Activated CD4-positive, alpha-beta T cell treated with anti-CD3 and anti-CD28 coated beads, Interleukin-2, amount 10 ng/mL, durations not matched to agents 7 days and 5 days (primary cell): ENCODE data around the gene ADAMTS2. TPM values are rescaled to one million over a fixed set of nuclear protein-coding genes. Genes with fewer than 3 reads are reported as not detected.

Source experiments
- CTCF ChIA-PET: fragments of 350-600 bp; sonication (Branson Sonifier 250); formaldehyde crosslinking; loops from one replicate; lab custom pipeline; 2021; ENCODE audit warnings: antibody characterized with exemption; lab: Charles Lee
- POLR2A ChIA-PET: fragments of 350-600 bp; sonication (Branson Sonifier 250); formaldehyde crosslinking; loops from one replicate; lab custom pipeline; 2021; ENCODE audit warnings: antibody characterized with exemption; lab: Charles Lee
- DNase-seq: peaks from one replicate; pipeline ENCODE4 v3.0.0-alpha.2; 2020
- H3K27ac Mint-ChIP-seq: one replicate; pipeline ENCODE4 v1.8.0; 2021; ENCODE audit warnings: mild to moderate bottlenecking, moderate library complexity, mixed read lengths
- H3K27me3 Mint-ChIP-seq: one replicate; pipeline ENCODE4 v1.8.0; 2021; ENCODE audit warnings: mixed read lengths
- H3K36me3 Mint-ChIP-seq: one replicate; pipeline ENCODE4 v1.8.0; 2021; ENCODE audit warnings: low read depth, mixed read lengths
- H3K4me1 Mint-ChIP-seq: one replicate; pipeline ENCODE4 v1.8.0; 2021; ENCODE audit warnings: mixed read lengths
- H3K4me3 Mint-ChIP-seq: one replicate; pipeline ENCODE4 v1.8.0; 2021; ENCODE audit warnings: mild to moderate bottlenecking, moderate library complexity, mixed read lengths
- H3K9me3 Mint-ChIP-seq: one replicate; pipeline ENCODE4 v1.8.0; 2021; ENCODE audit warnings: mixed read lengths
- total RNA-seq, 2 experiments: library from RNA; stranded (reverse); gene quantifications; one replicate each; pipeline ENCODE4 v1.2.3, GENCODE V29; 2021

Gene ADAMTS2
- total RNA-seq, 2 experiments from 2014 or later, result not detected

- DNase-seq, result no peak
- Mint-ChIP-seq H3K27me3 (no peaks in the 10 kb centered on the region), H3K4me1 (no peaks in the 10 kb centered on the region), H3K9me3 (no peaks in the 10 kb centered on the region), H3K27ac (no peak overlapping the region), H3K36me3 (no peaks in the 10 kb centered on the region), H3K4me3 (no peak overlapping the region)
- ChIA-PET CTCF (no interaction called here), POLR2A (no interaction called here)
Measured at GRCh38 chr5:179274321-179275315, 70.6 kb downstream of the ADAMTS2 start.

DNA sequence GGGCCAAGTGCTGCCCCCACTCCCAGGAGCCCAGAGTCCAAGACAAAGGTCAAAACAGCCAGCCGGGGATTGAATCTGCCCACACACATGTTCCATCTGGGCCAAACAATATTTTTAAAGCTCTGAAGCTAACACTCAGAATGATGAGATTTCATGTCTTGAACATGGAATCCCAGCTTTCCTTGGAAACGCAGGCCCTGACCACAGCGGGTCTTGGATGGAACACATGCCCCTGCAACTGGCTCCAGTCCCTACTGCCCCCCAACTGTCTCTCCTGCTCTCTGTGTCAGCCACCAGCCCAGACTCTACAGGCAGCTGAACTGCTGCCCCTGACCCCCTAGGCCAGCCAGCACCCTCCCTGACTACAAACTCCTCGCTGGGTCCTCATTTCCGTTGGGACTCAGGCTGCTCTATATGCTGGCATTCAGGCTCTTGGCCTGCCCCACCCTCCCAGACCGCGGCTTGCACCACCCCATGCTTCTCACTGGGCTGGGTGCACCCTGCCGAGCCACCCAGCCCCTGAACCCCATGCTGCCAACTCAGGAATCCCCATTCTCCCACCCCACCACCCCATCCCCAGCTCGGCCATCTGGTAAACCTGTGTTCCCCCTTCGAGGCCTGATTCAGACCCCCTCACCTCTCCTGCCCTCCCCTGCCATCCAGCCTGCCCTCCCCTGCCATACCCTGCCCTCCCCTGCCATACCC, 71.7 kb downstream of the ADAMTS2 start:
- no peak overlapping the region for H3K4me3 Mint-ChIP-seq
- H3K27ac Mint-ChIP-seq, result peak overlapping the region; percentile 9
- H3K9me3 Mint-ChIP-seq, result no peaks in the 10 kb centered on the region
- DNase-seq, result no peak
- H3K36me3 Mint-ChIP-seq, result no peaks in the 10 kb centered on the region
- ChIA-PET POLR2A (no interaction called here), CTCF (no interaction called here)
- no peaks in the 10 kb centered on the region for H3K4me1 Mint-ChIP-seq
- H3K27me3 Mint-ChIP-seq, result no peaks in the 10 kb centered on the region

GRCh38 chr5:179273073-179273435, 72.2 kb downstream of the ADAMTS2 start:
- H3K27me3 Mint-ChIP-seq, result no peaks in the 10 kb centered on the region
- ChIA-PET CTCF (no interaction called here), POLR2A (no interaction called here)
- H3K4me3 Mint-ChIP-seq, result no peak overlapping the region
- H3K4me1 Mint-ChIP-seq, result no peaks in the 10 kb centered on the region
- H3K9me3 Mint-ChIP-seq, result no peaks in the 10 kb centered on the region
- H3K27ac Mint-ChIP-seq, result no peak overlapping the region
- no peaks in the 10 kb centered on the region for H3K36me3 Mint-ChIP-seq
- DNase-seq, result no peak

- no peak overlapping the region for H3K27ac Mint-ChIP-seq
- no peaks in the 10 kb centered on the region for H3K4me1 Mint-ChIP-seq
- H3K9me3 Mint-ChIP-seq, result no peaks in the 10 kb centered on the region
- DNase-seq, result no peak
- CTCF ChIA-PET, result no interaction called here
- no peak overlapping the region for H3K4me3 Mint-ChIP-seq
- H3K36me3 Mint-ChIP-seq, result no peaks in the 10 kb centered on the region
- POLR2A ChIA-PET, result no interaction called here
- no peaks in the 10 kb centered on the region for H3K27me3 Mint-ChIP-seq
Measured at GRCh38 chr5:179272326-179273072, 72.8 kb downstream of the ADAMTS2 start.

- H3K4me1 Mint-ChIP-seq, result no peaks in the 10 kb centered on the region
- ChIA-PET CTCF (no interaction called here), POLR2A (no interaction called here)
- H3K9me3 Mint-ChIP-seq, result no peaks in the 10 kb centered on the region
- H3K36me3 Mint-ChIP-seq, result no peaks in the 10 kb centered on the region
- no peak for DNase-seq
- H3K27me3 Mint-ChIP-seq, result no peaks in the 10 kb centered on the region
- no peak overlapping the region for H3K27ac Mint-ChIP-seq
- H3K4me3 Mint-ChIP-seq, result no peak overlapping the region
Measured at GRCh38 chr5:179271821-179272325, 73.4 kb downstream of the ADAMTS2 start.

GRCh38 chr5:179271428-179271734, 73.9 kb downstream of the ADAMTS2 start:
- ChIA-PET CTCF (no interaction called here), POLR2A (no interaction called here)
- H3K27me3 Mint-ChIP-seq, result no peaks in the 10 kb centered on the region
- no peak overlapping the region for H3K27ac Mint-ChIP-seq
- no peaks in the 10 kb centered on the region for H3K36me3 Mint-ChIP-seq
- no peaks in the 10 kb centered on the region for H3K4me1 Mint-ChIP-seq
- DNase-seq, result no peak
- H3K9me3 Mint-ChIP-seq, result no peaks in the 10 kb centered on the region
- H3K4me3 Mint-ChIP-seq, result no peak overlapping the region

DNA sequence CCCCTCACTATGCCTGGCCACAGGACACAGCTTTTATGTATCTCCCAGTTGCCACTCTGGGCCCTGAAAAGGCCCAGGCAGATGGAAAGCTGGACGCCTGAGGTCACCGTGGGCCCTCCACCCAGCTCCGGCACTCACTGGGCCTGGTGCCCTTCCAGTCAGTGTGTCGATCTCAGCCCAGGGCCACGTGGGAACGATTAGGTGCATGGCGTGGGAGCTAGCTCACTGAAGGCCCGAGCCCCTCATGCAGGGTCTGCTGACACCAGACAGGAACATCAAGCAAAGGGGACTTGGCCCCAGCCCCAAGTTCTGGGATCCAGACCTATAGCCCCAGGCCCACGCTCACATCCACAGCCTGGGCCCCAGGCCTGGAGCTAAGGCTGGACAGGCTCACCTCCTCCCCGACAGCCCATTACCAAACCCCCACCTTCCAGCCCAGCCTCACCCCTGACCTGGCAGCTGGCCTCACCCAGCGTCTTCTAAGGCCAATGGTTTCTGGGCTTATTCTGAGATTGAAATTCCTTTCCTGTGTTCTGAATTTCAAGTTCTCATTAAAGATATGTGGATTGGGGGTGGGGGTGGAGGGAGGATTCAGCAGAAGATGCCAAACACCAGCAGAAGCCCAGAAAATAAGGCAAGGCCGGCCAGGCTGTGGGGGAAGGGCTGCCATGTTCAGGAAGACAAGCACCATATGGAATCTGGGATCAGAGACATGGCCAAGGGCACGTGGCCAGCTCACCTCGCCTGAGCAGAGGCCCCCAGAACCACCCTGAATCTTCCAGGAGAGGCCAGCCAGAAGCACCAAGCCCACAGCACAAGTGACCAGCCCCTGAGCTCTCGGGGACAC, 74.5 kb downstream of the ADAMTS2 start:
- no peak for DNase-seq
- Mint-ChIP-seq H3K4me3 (no peak overlapping the region), H3K27ac (no peak overlapping the region), H3K9me3 (no peaks in the 10 kb centered on the region), H3K36me3 (no peaks in the 10 kb centered on the region), H3K4me1 (no peaks in the 10 kb centered on the region), H3K27me3 (no peaks in the 10 kb centered on the region)
- CTCF ChIA-PET, result no interaction called here
- POLR2A ChIA-PET, result no interaction called here

DNA sequence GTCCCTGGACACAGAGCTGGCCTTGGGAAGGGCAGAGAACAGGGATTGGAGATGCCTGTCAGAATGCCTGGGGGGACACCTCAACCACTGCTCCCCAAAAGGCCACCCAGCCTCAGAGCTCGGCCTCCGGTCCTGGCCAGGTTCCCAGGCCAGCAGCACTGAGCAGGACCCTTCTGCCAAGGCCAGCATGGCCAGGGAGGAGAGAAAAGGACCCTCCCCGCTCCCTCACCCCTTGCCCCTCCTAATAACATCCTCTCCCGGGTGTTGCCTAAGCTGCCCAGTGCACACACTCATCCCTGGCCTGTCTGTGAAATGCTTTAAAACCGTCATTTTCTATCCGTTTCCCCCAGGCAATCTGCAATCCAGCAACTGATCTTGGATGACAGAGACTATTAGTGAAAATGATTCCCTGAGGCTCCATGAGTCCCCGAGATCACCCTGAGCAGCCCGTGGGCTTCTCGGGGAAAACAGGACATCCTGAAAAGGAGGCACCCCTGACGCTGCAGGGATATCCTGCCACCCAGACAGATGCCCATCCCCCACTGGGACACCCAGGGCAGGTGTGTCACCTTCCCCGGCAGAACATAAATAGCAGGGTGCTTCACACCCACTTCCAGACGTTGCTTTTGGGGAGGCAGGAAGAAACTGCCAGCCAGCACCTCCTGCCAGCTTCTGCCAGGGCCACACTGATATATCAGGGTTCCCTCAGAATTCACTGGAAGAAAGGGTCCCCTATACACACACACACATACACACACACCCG, 75.3 kb downstream of the ADAMTS2 start:
- H3K4me1 Mint-ChIP-seq, result no peaks in the 10 kb centered on the region
- DNase-seq, result no peak
- H3K36me3 Mint-ChIP-seq, result no peaks in the 10 kb centered on the region
- no peaks in the 10 kb centered on the region for H3K27me3 Mint-ChIP-seq
- H3K27ac Mint-ChIP-seq, result no peak overlapping the region
- ChIA-PET CTCF (no interaction called here), POLR2A (no interaction called here)
- H3K4me3 Mint-ChIP-seq, result no peak overlapping the region
- no peaks in the 10 kb centered on the region for H3K9me3 Mint-ChIP-seq

DNA sequence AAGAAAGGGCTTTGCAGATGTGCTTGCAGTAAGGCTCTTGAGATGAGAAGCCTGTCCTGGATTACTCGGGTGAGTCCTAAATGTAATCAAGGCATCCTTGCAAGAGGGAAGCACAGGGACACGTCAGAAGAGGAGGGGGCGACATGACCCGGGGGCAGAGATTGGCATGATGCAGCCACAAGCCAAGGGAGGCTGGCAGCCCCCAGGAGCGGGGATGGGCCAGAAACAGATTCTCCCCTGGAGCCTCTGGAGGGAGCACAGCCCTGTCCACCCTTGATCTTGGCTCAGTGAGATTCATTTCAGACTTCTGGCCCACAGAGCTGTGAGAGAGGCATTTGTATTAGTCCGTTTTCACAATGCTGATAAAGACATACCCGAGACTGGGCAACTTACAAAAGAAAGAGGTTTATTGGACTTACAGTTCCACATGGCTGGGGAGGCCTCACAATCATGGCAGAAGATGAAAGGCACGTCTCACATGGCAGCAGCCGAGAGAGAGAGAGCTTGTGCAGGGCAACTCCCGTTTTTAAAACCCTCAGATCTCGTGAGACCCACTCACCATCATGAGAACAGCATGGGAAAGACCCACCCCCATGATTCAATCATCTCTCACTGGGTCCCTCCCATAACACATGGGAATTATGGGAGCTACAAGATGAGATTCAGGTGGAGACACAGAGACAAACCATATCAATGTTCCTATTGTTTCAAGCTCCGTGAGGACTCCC, 76.1 kb downstream of the ADAMTS2 start:
- H3K4me3 Mint-ChIP-seq, result no peak overlapping the region
- ChIA-PET CTCF (no interaction called here), POLR2A (no interaction called here)
- H3K27me3 Mint-ChIP-seq, result no peaks in the 10 kb centered on the region
- DNase-seq, result no peak
- H3K4me1 Mint-ChIP-seq, result no peaks in the 10 kb centered on the region
- H3K36me3 Mint-ChIP-seq, result no peaks in the 10 kb centered on the region
- H3K27ac Mint-ChIP-seq, result no peak overlapping the region
- H3K9me3 Mint-ChIP-seq, result no peaks in the 10 kb centered on the region

DNA sequence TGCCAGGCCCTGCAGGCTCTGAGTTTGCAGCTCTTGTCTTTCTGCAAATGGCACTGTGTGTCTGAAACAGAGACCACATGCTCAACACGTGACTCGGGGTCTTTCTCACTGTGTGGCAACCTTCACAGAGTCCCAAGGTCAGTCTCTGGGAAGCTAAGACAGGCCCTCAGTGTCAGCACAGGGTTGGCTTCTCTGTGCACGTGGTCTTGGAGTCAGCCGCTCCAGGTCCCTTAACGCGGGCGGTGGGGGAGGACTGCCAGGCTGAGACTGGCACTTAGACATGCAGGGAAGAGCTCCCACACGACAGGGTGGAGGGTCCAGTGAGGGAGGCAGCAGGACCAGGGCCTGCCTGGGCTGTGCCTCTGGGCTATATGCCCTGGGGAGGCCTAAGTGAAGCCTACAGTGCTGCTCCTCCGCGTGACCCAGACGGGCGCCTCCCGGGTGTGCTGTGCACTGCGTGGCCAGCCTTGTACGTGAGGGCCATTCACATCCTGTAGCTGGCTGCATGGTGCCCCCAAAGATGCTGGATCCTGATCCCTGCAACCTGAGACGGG, 76.8 kb downstream of the ADAMTS2 start:
- Mint-ChIP-seq H3K9me3 (no peaks in the 10 kb centered on the region), H3K36me3 (no peaks in the 10 kb centered on the region), H3K4me1 (no peaks in the 10 kb centered on the region), H3K4me3 (no peak overlapping the region), H3K27me3 (no peaks in the 10 kb centered on the region), H3K27ac (no peak overlapping the region)
- DNase-seq, result no peak
- CTCF ChIA-PET, result no interaction called here
- POLR2A ChIA-PET, result no interaction called here

DNA sequence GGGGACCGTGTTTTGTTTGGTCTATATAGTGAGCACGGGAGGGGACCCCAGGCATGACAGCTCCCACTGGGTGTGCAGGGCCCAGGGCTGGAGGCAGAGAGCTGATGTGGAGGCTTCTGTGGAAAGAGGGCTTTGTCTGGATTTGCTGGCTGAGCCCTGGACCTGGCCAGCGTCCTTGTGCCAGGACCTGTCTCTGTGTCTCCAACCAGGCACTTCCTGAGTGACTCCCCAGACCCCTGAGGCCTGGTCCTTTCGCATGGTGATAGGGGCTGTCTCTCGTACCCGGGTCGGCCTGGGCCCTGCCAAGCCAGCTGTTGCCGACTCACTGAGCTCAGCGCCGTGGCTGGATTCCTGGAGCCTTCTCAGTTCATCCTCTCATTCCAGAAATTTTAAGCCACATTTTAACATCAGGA, 77.6 kb downstream of the ADAMTS2 start:
- ChIA-PET POLR2A (no interaction called here), CTCF (no interaction called here)
- no peak overlapping the region for H3K4me3 Mint-ChIP-seq
- no peaks in the 10 kb centered on the region for H3K9me3 Mint-ChIP-seq
- no peak overlapping the region for H3K27ac Mint-ChIP-seq
- no peaks in the 10 kb centered on the region for H3K36me3 Mint-ChIP-seq
- H3K4me1 Mint-ChIP-seq, result no peaks in the 10 kb centered on the region
- no peak for DNase-seq
- H3K27me3 Mint-ChIP-seq, result no peaks in the 10 kb centered on the region
